Fibroblast of peridontal ligament (primary cell): ENCODE results near the gene PDE5A.
"Not testable (repeated sequence)": the region's sequence is repeated elsewhere in the genome, so short reads cannot be mapped to it uniquely, and the experiment has no call there.

Source experiments
- DNase-seq: peaks from one replicate; pipeline ENCODE4 v3.0.0-alpha.2; 2010; ENCODE audit errors: extremely low read depth

PDE5A gene

GRCh38 chr4:119470737-119471063, 157.9 kb downstream of the PDE5A start:
- DNase-seq: not testable (repeated sequence)

GRCh38 chr4:119470021-119470736, 158.4 kb downstream of the PDE5A start:
- DNase-seq: peak; percentile 55

- not testable (repeated sequence) for DNase-seq
Measured at GRCh38 chr4:119469039-119469438, 159.6 kb downstream of the PDE5A start.

- peak; percentile 14 for DNase-seq
Measured at GRCh38 chr4:119462733-119463132, 165.9 kb downstream of the PDE5A start.

GRCh38 chr4:119455734-119456133, 172.9 kb downstream of the PDE5A start:
- peak; percentile 64 for DNase-seq

GRCh38 chr4:119454491-119455270, 173.9 kb downstream of the PDE5A start:
- peak; percentile 96 for DNase-seq

GRCh38 chr4:119454151-119454490, 174.5 kb downstream of the PDE5A start:
- not testable (repeated sequence) for DNase-seq

GRCh38 chr4:119453286-119453685, 175.3 kb downstream of the PDE5A start:
- not testable (repeated sequence) for DNase-seq

GRCh38 chr4:119449851-119450250, 178.8 kb downstream of the PDE5A start:
- not testable (repeated sequence) for DNase-seq
